B cell (primary cell): ENCODE data around the gene PPP2R5C. TPM values are rescaled to one million over a fixed set of nuclear protein-coding genes. Genes with fewer than 3 reads are reported as not detected.
"Not testable (repeated sequence)": the region's sequence is repeated elsewhere in the genome, so short reads cannot be mapped to it uniquely, and the experiment has no call there.

Source experiments
- ATAC-seq: fragments of 200-7000 bp; cut with Tn5 transposase; one replicate; pipeline ENCODE4 v1.10.0; 2021; ENCODE audit warnings: low read depth, mild to moderate bottlenecking, moderate number of reproducible peaks, moderate library complexity
- CTCF ChIA-PET: fragments of 350-600 bp; sonication (Branson Sonifier 250); formaldehyde crosslinking; loops from one replicate; lab custom pipeline; 2021; ENCODE audit warnings: antibody characterized with exemption, inconsistent platforms; lab: Charles Lee
- POLR2A ChIA-PET: fragments of 350-600 bp; sonication (Branson Sonifier 250); formaldehyde crosslinking; loops from one replicate; lab custom pipeline; 2021; ENCODE audit warnings: antibody characterized with exemption; lab: Charles Lee
- DNase-seq: peaks from one replicate; pipeline ENCODE4 v3.0.0; 2013
- H2AFZ ChIP-seq: 2 replicates; pipeline ENCODE4 v1.6.1; 2012; ENCODE audit warnings: mild to moderate bottlenecking, low read depth, low read length; ENCODE audit not compliant: insufficient read depth, poor library complexity, severe bottlenecking
- H3K27ac ChIP-seq, 2 donors: 1 replicate in 1 of 2; 2 replicates in 1 of 2; pipeline ENCODE4 v1.5.1; 2012 to 2013; ENCODE audit warnings: low read length in 2 of 2, mild to moderate bottlenecking in 2 of 2, moderate library complexity in 1 of 2
- H3K27me3 ChIP-seq, 4 experiments: fragments of 200-600 bp in 1 of 4; sonication (generic) in 1 of 4; replicated peaks in 1 of 4; 1 replicate in 2 of 4; 2 replicates in 2 of 4; pipeline versions ENCODE4 v1.6.1 to v1.7.0; 2013 to 2016; ENCODE audit warnings: low read length in 3 of 4, mild to moderate bottlenecking in 2 of 4, mixed read lengths in 1 of 4, moderate library complexity in 1 of 4; ENCODE audit not compliant: insufficient read depth in 4 of 4, control insufficient read depth in 3 of 4; ENCODE audit errors: control extremely low read depth in 1 of 4
- H3K36me3 ChIP-seq, 2 experiments: replicated peaks in 1 of 2; 1 replicate in 1 of 2; 2 replicates in 1 of 2; pipeline versions ENCODE4 v1.6.1 to v1.7.1; 2013; ENCODE audit warnings: low read length in 1 of 2; ENCODE audit not compliant: insufficient read depth in 2 of 2, control insufficient read depth in 1 of 2; ENCODE audit errors: control extremely low read depth in 1 of 2, extremely low read depth in 1 of 2
- H3K4me1 ChIP-seq, 2 donors: fragments of 200-600 bp in 1 of 2; sonication (generic) in 1 of 2; 1 replicate in 1 of 2; 2 replicates in 1 of 2; pipeline versions ENCODE4 v1.5.1 to v1.6.1; 2013 to 2017; ENCODE audit warnings: low read length in 2 of 2; ENCODE audit not compliant: control insufficient read depth in 2 of 2, insufficient read depth in 2 of 2
- H3K4me2 ChIP-seq: replicated peaks from 2 replicates; pipeline ENCODE3; 2012; ENCODE audit warnings: mild to moderate bottlenecking, low read depth, low read length; ENCODE audit not compliant: poor library complexity, severe bottlenecking
- H3K4me3 ChIP-seq, 5 experiments: fragments of 200-600 bp in 1 of 5; sonication (generic) in 1 of 5; 1 replicate in 3 of 5; 2 replicates in 2 of 5; pipeline versions ENCODE4 v1.5.1 to v1.7.0; 2011 to 2016; ENCODE audit warnings: low read length in 4 of 5, mild to moderate bottlenecking in 4 of 5, low read depth in 2 of 5, control low read depth in 1 of 5, moderate library complexity in 1 of 5; ENCODE audit not compliant: insufficient read depth in 1 of 5; ENCODE audit errors: control extremely low read depth in 1 of 5, extremely low read depth in 1 of 5
- H3K79me2 ChIP-seq: fragments of 200-600 bp; sonication (generic); one replicate; pipeline ENCODE4 v1.6.0; 2016; ENCODE audit warnings: low read length; ENCODE audit not compliant: control insufficient read depth, insufficient read depth
- H3K9ac ChIP-seq: fragments of 200-600 bp; sonication (generic); 2 replicates; pipeline ENCODE4 v1.6.1; 2017; ENCODE audit warnings: mild to moderate bottlenecking, low read length, moderate library complexity
- H3K9me3 ChIP-seq, 3 donors: one replicate each; pipeline versions ENCODE4 v1.6.1 to v1.7.1; 2013; ENCODE audit warnings: low read length in 2 of 3; ENCODE audit not compliant: control insufficient read depth in 2 of 3, insufficient read depth in 1 of 3; ENCODE audit errors: control extremely low read depth in 1 of 3
- H4K20me1 ChIP-seq: 2 replicates; pipeline ENCODE4 v1.6.0; 2012; ENCODE audit warnings: mild to moderate bottlenecking, low read length; ENCODE audit not compliant: insufficient read depth, control insufficient read depth, poor library complexity, severe bottlenecking
- H3K27ac Mint-ChIP-seq: one replicate; pipeline ENCODE4 v1.8.0; 2021; ENCODE audit warnings: mixed read lengths
- H3K27me3 Mint-ChIP-seq: one replicate; pipeline ENCODE4 v1.8.0; 2021; ENCODE audit warnings: mixed read lengths
- H3K4me1 Mint-ChIP-seq: one replicate; pipeline ENCODE4 v1.8.0; 2021; ENCODE audit warnings: mixed read lengths
- H3K4me3 Mint-ChIP-seq: one replicate; pipeline ENCODE4 v1.8.0; 2021; ENCODE audit warnings: mixed read lengths
- H3K9me3 Mint-ChIP-seq: one replicate; pipeline ENCODE4 v1.8.0; 2022; ENCODE audit warnings: mixed read lengths; ENCODE audit not compliant: insufficient read depth
- CTCF ChIP-seq: fragments of 200-600 bp; IDR thresholded peaks from one replicate; pipeline ENCODE4 v1.8.0; 2022; ENCODE audit warnings: antibody characterized with exemption, mild to moderate bottlenecking
- EZH2 ChIP-seq: IDR thresholded peaks from 2 replicates; pipeline ENCODE4 v1.6.1; 2012; ENCODE audit warnings: borderline replicate concordance, low read depth, mild to moderate bottlenecking, moderate library complexity, low read length; ENCODE audit not compliant: insufficient read depth, poor library complexity, severe bottlenecking
- WGBS: methylation state at CpG from one replicate; pipeline ENCODE4 v1.1.5; 2013; ENCODE audit warnings: missing lambda C conversion rate; ENCODE audit not compliant: insufficient coverage; 5-methylcytosine and 5-hydroxymethylcytosine counted together
- intact Hi-C: fragments of 100-400 bp; cut with micrococcal nuclease; formaldehyde crosslinking; loops from one replicate; pipeline ENCODE4 v1.10.0; 2022
- polyA plus RNA-seq: library from polyadenylated mRNA; depleted of rRNA; stranded (reverse); fragments of >200 nt; gene quantifications from 2 replicates; pipeline ENCODE4 v1.2.3, GENCODE V29; 2012
- total RNA-seq, 2 donors: library from RNA; stranded (reverse); fragments of 120-200 nt in 1 of 2; gene quantifications; 1 replicate in 1 of 2; 2 replicates in 1 of 2; pipeline versions ENCODE4 v1.2.3 to v1.2.4, GENCODE V29; 2013 to 2022

PPP2R5C gene
- total and polyA plus RNA-seq, 2 donors (not counting 1 experiment from before 2014, with no cell fraction given), result 91.7 to 330 TPM

- not testable (repeated sequence) for H3K27ac Mint-ChIP-seq, ATAC-seq
- 74% methylated on average over 4 of the region's 5 CpGs for WGBS
These were observed 11.8 kb upstream of the PPP2R5C start for GRCh38 chr14:101749756-101750155.

GRCh38 chr14:101754893-101755292 is 6.6 kb upstream of the PPP2R5C start:
- DNase-seq, result no peak
- Histone ChIP-seq H4K20me1 (no peaks in the 10 kb centered on the region), H3K79me2 (no peaks in the 10 kb centered on the region), H3K36me3 (no peaks in the 10 kb centered on the region), H3K4me3 (no peak overlapping the region), H3K9me3 (peaks cover 0 to 6% (median 2%) of the 10 kb centered on the region in 3 donors), H3K27me3 (peaks cover 0 to 29% (median 22%) of the 10 kb centered on the region in 4 experiments), H2AFZ (no peak overlapping the region), H3K4me1 (peaks cover 2 to 3% of the 10 kb centered on the region in 2 donors), H3K27ac (no peak overlapping the region), H3K4me2 (no peak overlapping the region), H3K9ac (no peak overlapping the region)
- CTCF ChIA-PET, result no interaction called here
- TF ChIP-seq CTCF (no peak), EZH2 (no peak)
- Mint-ChIP-seq H3K4me1 (no peaks in the 10 kb centered on the region), H3K4me3 (no peak overlapping the region), H3K9me3 (peaks cover 6% of the 10 kb centered on the region), H3K27me3 (peaks cover 50% of the 10 kb centered on the region), H3K27ac (no peak overlapping the region)
- intact Hi-C loops, result no loop called here
- POLR2A ChIA-PET, result no interaction called here
- no peak for ATAC-seq
- WGBS, result 100% methylated on average over 1 of the region's 4 CpGs

More at GRCh38 chr14:101749756-101750155, 11.8 kb upstream of the PPP2R5C start:
- POLR2A ChIA-PET, DNase-seq, CTCF ChIA-PET, H3K4me3 Mint-ChIP-seq, H3K9me3 ChIP-seq, H3K4me1 Mint-ChIP-seq, H4K20me1 ChIP-seq, intact Hi-C loops, H3K4me3 ChIP-seq, H3K9ac ChIP-seq, H3K9me3 Mint-ChIP-seq, H3K79me2 ChIP-seq, H3K4me1 ChIP-seq, H2AFZ ChIP-seq, H3K27ac ChIP-seq, H3K36me3 ChIP-seq, H3K4me2 ChIP-seq: not testable (repeated sequence)
- H3K27me3 ChIP-seq, result peaks cover 0 to 27% (median 23%) of the 10 kb centered on the region in 4 experiments
- peaks cover 67% of the 10 kb centered on the region for H3K27me3 Mint-ChIP-seq
